Upper lobe of right lung (tissue), 1 donor: ENCODE results near the gene LRRK1. TPM values are rescaled to one million over a fixed set of nuclear protein-coding genes. Genes with fewer than 3 reads are reported as not detected.

ENCODE experiments used
- ATAC-seq: fragments of 200-7000 bp; cut with Tn5 transposase; one replicate; pipeline ENCODE4 v1.9.1; 2020; ENCODE audit warnings: mild to moderate bottlenecking, moderate library complexity
- DNase-seq: peaks from one replicate; pipeline ENCODE4 v3.0.0-alpha.2; 2020
- H3K27ac ChIP-seq: fragments of 200-600 bp; one replicate; pipeline ENCODE4 v1.8.0; 2022
- H3K27me3 ChIP-seq: fragments of 200-600 bp; one replicate; pipeline ENCODE4 v1.8.0; 2022; ENCODE audit warnings: mild to moderate bottlenecking
- H3K36me3 ChIP-seq: fragments of 200-600 bp; one replicate; pipeline ENCODE4 v1.8.0; 2022
- H3K4me1 ChIP-seq: fragments of 200-600 bp; one replicate; pipeline ENCODE4 v1.8.0; 2022
- H3K4me3 ChIP-seq: fragments of 200-600 bp; one replicate; pipeline ENCODE4 v1.8.0; 2022; ENCODE audit warnings: mild to moderate bottlenecking
- H3K9me3 ChIP-seq: fragments of 200-600 bp; one replicate; pipeline ENCODE4 v1.8.0; 2022
- intact Hi-C: fragments of 100-400 bp; cut with DNase I; formaldehyde crosslinking; loops from one replicate; pipeline ENCODE4 v1.11.0; 2022
- total RNA-seq: library from RNA; stranded (reverse); fragmentation: NEBNext Ultra II Directional; extraction: Animal tissue kit (Norgen Biotek cat#: 25700); gene quantifications from one replicate; pipeline ENCODE4 v1.2.1, GENCODE V29; 2021
- TF ChIP-seq, protein P1 (sequence below): fragments of 200-600 bp; IDR thresholded peaks from one replicate; pipeline ENCODE4 v1.8.0; 2022; ENCODE audit warnings: antibody characterized with exemption
- donor health status: DM: no; HTN: yes; CAD: no; lungs with severe emphysema.

The LRRK1 gene
- total RNA-seq, 1 donor from 2014 or later = 22.6 TPM

DNA sequence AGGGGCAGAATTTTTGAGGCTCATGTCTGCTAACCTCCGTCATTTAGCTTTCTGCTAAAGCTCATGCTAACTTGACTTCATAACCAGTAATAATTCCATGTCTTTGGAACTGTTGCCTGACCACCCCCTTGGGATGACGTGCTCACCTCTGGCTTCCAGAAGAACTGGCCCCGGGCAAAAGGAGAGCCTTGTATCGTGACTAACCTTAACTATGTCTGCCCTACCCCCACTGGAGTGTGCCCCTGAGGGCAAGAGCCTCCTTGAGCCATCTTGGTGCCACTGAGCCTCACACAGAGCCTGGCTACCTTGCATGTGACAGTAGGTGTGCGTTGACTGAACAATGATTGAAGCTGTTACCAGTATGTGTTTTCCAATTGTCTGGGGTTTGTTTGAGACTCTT lies 4.7 kb downstream of the LRRK1 start:
- Histone ChIP-seq H3K36me3 (peaks cover 32% of the 10 kb centered on the region), H3K9me3 (no peaks in the 10 kb centered on the region), H3K27me3 (no peaks in the 10 kb centered on the region), H3K4me3 (no peak overlapping the region), H3K27ac (no peak overlapping the region), H3K4me1 (peaks cover 7% of the 10 kb centered on the region)
- no peak for DNase-seq
- intact Hi-C loops = loop anchor here (5.0 kb wide), 1 partner anchor 78 kb away; no protein-coding TSS in a partner anchor
- TF ChIP-seq, protein P1, sequence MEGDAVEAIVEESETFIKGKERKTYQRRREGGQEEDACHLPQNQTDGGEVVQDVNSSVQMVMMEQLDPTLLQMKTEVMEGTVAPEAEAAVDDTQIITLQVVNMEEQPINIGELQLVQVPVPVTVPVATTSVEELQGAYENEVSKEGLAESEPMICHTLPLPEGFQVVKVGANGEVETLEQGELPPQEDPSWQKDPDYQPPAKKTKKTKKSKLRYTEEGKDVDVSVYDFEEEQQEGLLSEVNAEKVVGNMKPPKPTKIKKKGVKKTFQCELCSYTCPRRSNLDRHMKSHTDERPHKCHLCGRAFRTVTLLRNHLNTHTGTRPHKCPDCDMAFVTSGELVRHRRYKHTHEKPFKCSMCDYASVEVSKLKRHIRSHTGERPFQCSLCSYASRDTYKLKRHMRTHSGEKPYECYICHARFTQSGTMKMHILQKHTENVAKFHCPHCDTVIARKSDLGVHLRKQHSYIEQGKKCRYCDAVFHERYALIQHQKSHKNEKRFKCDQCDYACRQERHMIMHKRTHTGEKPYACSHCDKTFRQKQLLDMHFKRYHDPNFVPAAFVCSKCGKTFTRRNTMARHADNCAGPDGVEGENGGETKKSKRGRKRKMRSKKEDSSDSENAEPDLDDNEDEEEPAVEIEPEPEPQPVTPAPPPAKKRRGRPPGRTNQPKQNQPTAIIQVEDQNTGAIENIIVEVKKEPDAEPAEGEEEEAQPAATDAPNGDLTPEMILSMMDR = no peak
- no peak for ATAC-seq

DNA sequence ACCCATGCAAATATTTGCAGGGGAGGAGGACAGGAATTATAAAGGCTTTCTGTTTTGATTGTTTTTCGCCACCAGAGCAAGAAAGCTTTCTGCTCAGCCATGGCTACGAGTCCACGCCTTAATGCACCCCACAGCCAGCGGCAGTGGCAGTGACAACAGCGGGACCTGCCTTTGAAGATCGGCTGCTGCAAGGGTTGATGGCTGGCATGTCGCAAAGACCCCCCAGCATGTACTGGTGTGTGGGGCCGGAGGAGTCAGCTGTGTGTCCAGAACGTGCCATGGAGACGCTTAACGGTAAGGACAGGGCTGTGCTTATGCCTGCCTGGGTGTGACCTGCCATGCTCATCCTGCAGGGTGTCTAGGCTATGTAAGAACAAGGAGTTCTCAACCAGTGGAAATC lies 5.3 kb downstream of the LRRK1 start:
- Histone ChIP-seq H3K4me3 (no peak overlapping the region), H3K27ac (no peak overlapping the region), H3K4me1 (peaks cover 7% of the 10 kb centered on the region), H3K27me3 (no peaks in the 10 kb centered on the region), H3K9me3 (no peaks in the 10 kb centered on the region), H3K36me3 (peaks cover 32% of the 10 kb centered on the region)
- TF ChIP-seq, protein P1 = no peak
- intact Hi-C loops = loop anchor here (5.0 kb wide), 1 partner anchor 78 kb away; no protein-coding TSS in a partner anchor
- no peak for DNase-seq
- ATAC-seq = no peak

DNA sequence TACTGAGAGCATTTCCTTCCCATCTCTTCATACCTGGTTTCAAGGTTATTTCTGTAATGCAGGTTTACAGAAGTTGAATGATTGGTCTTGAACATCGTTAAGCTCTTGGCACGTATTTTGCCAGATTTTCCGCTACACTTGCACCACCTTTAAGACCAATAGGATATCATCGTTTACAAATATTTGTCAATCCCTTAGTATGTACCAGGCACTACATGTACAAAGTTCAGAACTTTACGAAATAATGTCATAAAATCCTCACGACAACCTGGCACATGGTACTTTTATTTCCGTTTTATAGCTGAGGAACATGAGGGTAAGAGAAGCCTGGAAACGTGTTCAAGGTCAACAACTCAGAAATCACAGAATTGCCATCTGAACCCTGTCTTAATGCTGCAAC lies 6.3 kb downstream of the LRRK1 start:
- Histone ChIP-seq H3K9me3 (no peaks in the 10 kb centered on the region), H3K27me3 (no peaks in the 10 kb centered on the region), H3K4me1 (no peaks in the 10 kb centered on the region), H3K4me3 (no peak overlapping the region), H3K27ac (no peak overlapping the region), H3K36me3 (peaks cover 32% of the 10 kb centered on the region)
- intact Hi-C loops = no loop called here
- TF ChIP-seq, protein P1 = no peak
- ATAC-seq (no peak), DNase-seq (no peak)

DNA sequence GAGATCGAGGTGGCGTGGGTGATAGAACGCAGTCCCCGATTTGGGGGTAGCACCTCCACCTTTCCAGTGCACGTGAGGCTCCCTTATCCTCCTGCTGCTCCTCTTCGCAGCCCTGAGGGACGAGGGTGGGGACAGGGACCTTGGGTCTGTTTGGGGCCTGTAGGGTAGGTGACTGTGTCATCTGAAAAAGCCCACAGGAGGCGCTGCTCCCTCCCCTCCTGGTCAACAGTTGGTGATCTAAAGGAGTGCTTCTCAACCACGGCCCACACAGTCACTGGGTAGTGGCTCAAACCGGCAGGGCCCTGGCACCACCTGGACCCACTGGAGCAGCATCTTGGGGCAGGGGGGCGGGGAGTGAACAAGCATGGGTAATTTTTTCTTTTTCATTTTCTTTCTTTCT lies 7.1 kb downstream of the LRRK1 start:
- intact Hi-C loops = no loop called here
- DNase-seq (no peak), ATAC-seq (peak; percentile 37)
- H3K27me3 ChIP-seq = no peaks in the 10 kb centered on the region
- H3K9me3 ChIP-seq = no peaks in the 10 kb centered on the region
- H3K4me3 ChIP-seq = no peak overlapping the region
- TF ChIP-seq, protein P1 = no peak
- peaks cover 32% of the 10 kb centered on the region for H3K36me3 ChIP-seq
- no peak overlapping the region for H3K27ac ChIP-seq
- no peaks in the 10 kb centered on the region for H3K4me1 ChIP-seq

DNA sequence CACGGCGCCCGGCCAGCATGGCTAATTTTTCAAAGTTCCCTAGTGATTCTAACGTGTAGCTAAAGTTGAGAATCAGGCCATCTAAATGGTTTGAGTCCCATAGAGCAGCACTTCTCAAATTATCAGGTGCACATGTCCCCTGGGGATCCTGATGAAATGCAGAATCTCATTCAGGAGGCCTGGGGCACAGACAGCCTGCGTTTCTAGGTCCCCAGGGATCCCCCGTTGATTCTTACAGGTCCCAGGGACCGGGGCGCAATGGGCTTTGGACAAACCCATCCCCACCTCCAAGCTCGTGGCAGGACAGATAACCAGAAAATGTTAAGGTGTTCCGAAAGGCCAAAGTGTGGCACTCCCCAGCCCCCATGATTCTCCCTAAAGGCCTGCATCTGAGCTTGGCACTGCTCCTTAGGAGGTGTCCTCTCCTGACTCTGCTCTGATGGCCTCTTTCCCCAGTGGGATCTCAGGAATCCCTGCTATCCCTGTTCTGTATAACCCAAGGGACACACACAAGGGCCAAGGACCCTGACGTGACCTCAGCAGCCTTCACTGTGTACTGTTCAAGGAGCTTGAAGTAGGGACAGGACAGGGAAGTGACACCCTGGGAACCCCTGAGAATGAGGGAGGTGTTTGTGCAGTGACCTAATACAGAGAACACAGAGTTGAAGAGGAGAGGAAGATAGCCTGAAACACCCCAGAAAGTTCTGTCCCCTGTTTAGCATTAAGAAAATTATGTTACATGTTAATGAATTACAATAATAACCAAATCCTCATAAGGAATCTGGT lies 8.0 kb downstream of the LRRK1 start:
- H3K9me3 ChIP-seq = no peaks in the 10 kb centered on the region
- H3K4me1 ChIP-seq = no peaks in the 10 kb centered on the region
- TF ChIP-seq, protein P1 = no peak
- no peak overlapping the region for H3K4me3 ChIP-seq
- no peak overlapping the region for H3K27ac ChIP-seq
- no peak for ATAC-seq
- H3K36me3 ChIP-seq = peaks cover 32% of the 10 kb centered on the region
- intact Hi-C loops = no loop called here
- no peaks in the 10 kb centered on the region for H3K27me3 ChIP-seq
- DNase-seq = no peak
